GM19463 (cell line): ENCODE results near the gene PIGC.
A peak's percentile ranks its signal among the peaks of the same experiment; 100 is the strongest.

Experiments
- ATAC-seq: cut with Tn5 transposase; IDR thresholded peaks from one replicate; pipeline ENCODE4 v1.9.1; 2021; ENCODE audit warnings: mild to moderate bottlenecking, moderate library complexity; ENCODE audit not compliant: unreplicated experiment

Gene PIGC

GRCh38 chr1:172400722-172401105 lies 43.2 kb downstream of the PIGC start:
- ATAC-seq: no peak

- no peak for ATAC-seq
These were observed 43.8 kb downstream of the PIGC start for GRCh38 chr1:172399756-172400721.

- ATAC-seq: no peak
These were observed 44.7 kb downstream of the PIGC start for GRCh38 chr1:172398970-172399755.

GRCh38 chr1:172398193-172398592 lies 45.7 kb downstream of the PIGC start:
- ATAC-seq: no peak

GRCh38 chr1:172397633-172398032 lies 46.2 kb downstream of the PIGC start:
- no peak for ATAC-seq

- ATAC-seq: peak; percentile 39
These were observed 46.6 kb downstream of the PIGC start for GRCh38 chr1:172397221-172397620.

GRCh38 chr1:172395576-172395975 lies 48.3 kb downstream of the PIGC start:
- no peak for ATAC-seq

- no peak for ATAC-seq
These were observed 49.1 kb downstream of the PIGC start for GRCh38 chr1:172394811-172395210.

- peak; percentile 69 for ATAC-seq
These were observed 49.6 kb downstream of the PIGC start for GRCh38 chr1:172394141-172394751.

- no peak for ATAC-seq
These were observed 50.5 kb downstream of the PIGC start for GRCh38 chr1:172393354-172393753.

- no peak for ATAC-seq
These were observed 51.9 kb downstream of the PIGC start for GRCh38 chr1:172391976-172392375.
